ENCODE measurements around the gene CCNY.

- TF ChIP-seq CTCF (IDR thresholded peaks at IDR 0.05) (no peak), EZH2 (IDR thresholded peaks at IDR 0.05; ENCODE audit: borderline replicate concordance, insufficient read depth, low read depth, low read length, poor library complexity, severe bottlenecking) (no peak)
Observed at GRCh38 chr10:35577926-35578617, 241.8 kb downstream of the CCNY start.
